ENCODE measurements around the gene ABCG4.
A peak's percentile ranks its signal among the peaks of the same experiment; 100 is the strongest.
"Not testable (repeated sequence)": the region's sequence is repeated elsewhere in the genome, so short reads cannot be mapped to it uniquely, and the experiment has no call there.

Gene ABCG4

GRCh38 chr11:119152604-119153003, 3.8 kb downstream of the ABCG4 start:
- DNase-seq = no peak

DNA sequence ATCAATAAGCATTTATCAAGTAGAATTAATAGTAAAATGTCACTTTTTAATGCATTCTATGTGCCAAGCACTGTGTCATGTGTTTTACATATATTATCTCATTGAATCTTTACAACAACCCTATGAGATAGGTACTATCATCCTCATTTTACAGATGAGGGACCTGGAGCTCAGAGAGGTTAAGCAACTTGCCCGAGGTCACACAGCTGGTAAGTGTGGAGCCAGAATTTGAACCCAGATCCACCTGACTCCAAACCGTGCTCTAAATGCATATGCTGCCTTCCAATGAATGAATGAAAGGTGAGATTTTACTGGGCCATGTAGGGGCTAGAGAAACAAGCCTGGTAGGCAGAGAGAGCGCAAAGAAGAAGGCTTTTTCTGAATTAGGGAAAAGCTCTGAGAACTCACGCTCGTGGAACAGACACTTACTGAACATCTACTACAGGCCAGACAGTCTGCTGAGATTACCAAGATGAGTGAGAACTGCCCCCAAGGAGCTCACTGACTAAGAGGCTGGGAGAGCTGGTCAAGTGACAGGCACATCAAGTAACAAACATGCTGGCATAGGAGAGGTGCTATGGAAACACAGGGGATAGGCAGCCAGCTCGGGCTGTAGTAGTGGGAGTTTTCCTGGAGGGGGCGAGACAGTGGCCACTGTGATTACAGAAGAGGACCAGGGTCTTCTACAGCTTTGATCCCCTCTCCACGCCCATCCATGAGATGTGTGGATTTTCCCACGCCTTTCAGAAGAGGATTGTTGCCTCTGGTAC, 4.4 kb downstream of the ABCG4 start:
- DNase-seq = no peak

DNA sequence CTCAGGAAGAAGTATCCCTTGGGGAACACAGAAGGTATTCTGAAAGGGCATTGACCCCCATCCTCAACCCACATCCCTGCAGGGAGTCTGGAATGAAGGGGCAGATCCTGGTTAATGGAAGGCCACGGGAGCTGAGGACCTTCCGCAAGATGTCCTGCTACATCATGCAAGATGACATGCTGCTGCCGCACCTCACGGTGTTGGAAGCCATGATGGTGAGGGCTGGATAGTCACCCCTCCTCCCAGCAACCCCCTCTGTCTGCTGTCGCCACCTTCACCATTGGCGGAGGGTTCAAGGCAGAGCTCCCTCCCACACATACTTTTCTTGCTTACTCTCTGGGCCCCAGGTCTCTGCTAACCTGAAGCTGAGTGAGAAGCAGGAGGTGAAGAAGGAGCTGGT, 5.3 kb downstream of the ABCG4 start:
- DNase-seq = no peak

DNA sequence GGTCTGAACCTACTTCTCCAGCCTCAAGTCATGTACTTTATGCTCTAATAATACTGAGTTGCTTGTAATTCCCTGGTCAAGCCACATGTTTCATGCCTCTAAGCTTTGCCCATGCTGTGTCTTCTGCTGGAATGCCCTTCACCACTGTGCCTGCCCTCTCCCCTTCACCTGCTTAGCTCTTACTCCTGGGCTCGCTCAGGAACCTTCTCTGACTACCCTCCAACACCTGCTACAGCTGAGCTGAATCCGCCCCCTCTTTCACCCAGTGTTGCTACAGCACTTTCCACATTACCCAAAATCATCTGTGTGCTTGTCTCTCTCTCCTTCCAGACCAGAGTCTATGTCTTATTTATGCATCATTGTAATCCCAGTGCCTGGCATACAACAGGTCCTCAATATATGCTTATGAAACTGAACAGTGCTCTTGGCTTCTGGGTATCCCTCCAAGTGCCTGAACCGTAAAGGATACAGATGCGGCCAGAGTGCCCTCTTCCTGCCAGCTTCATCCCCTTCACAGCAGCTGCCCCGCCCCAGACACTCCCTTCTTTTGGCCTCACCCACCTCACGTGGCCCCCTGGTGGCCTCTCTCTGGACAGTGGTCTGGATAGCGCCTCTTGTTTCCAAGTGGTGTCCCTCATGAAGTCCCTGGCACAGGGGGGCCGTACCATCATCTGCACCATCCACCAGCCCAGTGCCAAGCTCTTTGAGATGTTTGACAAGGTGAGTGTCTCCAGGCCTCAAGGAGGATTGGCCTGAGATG, 7.1 kb downstream of the ABCG4 start:
- peak in 2 of 56 donors; percentile 3 to 20 for DNase-seq

- DNase-seq = no peak
Observed at GRCh38 chr11:119156496-119156895, 7.6 kb downstream of the ABCG4 start.

DNA sequence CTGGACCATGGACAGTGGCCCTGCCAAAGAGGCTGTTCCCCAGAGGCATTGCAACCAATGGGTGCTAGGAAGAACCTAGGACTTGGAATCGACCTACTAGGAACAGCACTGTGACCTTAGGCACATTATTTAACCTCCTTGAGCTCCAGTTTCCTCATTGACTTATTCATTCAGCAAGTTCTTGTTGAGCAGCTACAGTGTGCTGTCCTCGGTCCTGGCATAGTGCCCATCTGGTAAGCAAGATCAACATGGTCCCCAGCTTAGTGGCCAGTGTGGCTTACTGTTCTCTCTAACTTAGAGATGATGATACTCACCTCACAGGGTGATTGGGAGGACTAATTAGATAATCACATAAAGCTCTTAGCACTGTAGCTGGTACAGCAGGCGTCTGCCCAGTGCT, 8.2 kb downstream of the ABCG4 start:
- no peak for DNase-seq

- no peak for DNase-seq
Observed at GRCh38 chr11:119158467-119158866, 9.6 kb downstream of the ABCG4 start.

- no peak for DNase-seq
Observed at GRCh38 chr11:119160151-119160550, 11.3 kb downstream of the ABCG4 start.

- no peak for DNase-seq
Observed at GRCh38 chr11:119161871-119162270, 13.0 kb downstream of the ABCG4 start.

- no peak for DNase-seq
Observed at GRCh38 chr11:119166368-119167076, 17.7 kb downstream of the ABCG4 start.

DNA sequence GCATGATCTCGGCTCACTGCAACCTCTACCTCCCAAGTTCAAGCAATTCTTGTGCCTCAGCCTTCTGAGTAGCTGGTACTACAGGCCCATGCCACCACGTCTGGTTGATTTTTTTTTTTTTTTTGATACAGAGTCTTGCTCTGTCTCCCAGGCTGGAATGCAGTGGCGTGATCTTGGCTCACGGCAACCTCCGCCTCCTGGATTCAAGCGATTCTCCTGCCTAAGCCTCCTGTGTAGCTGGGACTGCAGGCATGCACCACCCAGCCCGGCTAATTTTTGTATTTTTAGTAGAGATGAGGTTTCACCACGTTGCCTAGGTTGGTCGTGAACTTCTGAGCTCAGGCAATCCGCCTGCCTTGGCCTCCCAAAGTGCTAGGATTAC, 18.2 kb downstream of the ABCG4 start:
- DNase-seq = not testable (repeated sequence)

- DNase-seq = peak in 14 of 56 donors; percentile 5 to 63 (median 18)
Observed at GRCh38 chr11:119167933-119168332, 19.1 kb downstream of the ABCG4 start.

- DNase-seq = peak in 54 of 56 donors; percentile 24 to 82 (median 57)
Observed at GRCh38 chr11:119168471-119169281, 19.8 kb downstream of the ABCG4 start, which contains the start of gene NLRX1. TSS of gene NLRX1 (plus strand) at chr11:119168725. CDS start at chr11:119171404, 2,679 bp downstream.

GRCh38 chr11:119169282-119169719, 20.4 kb downstream of the ABCG4 start:
- peak in 3 of 56 donors; percentile 38 to 48 (median 43) for DNase-seq

DNA sequence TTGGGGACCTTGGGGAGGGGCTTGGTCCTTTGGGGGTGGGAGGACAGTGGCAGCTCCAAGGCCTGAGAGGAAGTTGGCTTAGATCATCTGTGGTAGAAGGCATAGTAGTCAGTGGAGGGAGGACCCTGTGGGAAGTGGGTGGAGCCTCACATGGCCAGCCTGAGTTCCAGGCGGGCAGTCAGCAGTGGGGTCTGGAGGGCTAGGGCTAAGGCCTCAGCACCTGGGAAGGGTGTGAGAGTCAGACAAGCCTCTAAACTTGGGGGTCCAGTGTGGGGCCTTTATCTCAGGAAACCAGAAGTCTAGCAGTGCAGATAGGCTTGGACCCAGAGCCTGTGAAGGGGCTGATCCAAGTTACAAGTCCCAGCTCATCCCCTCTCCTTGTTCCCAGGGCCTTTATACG, 23.7 kb downstream of the ABCG4 start:
- DNase-seq = no peak

- DNase-seq = no peak
Observed at GRCh38 chr11:119173453-119173852, 24.6 kb downstream of the ABCG4 start.

GRCh38 chr11:119175493-119176077, 26.7 kb downstream of the ABCG4 start:
- DNase-seq = peak in 1 of 56 donors; percentile 23

DNA sequence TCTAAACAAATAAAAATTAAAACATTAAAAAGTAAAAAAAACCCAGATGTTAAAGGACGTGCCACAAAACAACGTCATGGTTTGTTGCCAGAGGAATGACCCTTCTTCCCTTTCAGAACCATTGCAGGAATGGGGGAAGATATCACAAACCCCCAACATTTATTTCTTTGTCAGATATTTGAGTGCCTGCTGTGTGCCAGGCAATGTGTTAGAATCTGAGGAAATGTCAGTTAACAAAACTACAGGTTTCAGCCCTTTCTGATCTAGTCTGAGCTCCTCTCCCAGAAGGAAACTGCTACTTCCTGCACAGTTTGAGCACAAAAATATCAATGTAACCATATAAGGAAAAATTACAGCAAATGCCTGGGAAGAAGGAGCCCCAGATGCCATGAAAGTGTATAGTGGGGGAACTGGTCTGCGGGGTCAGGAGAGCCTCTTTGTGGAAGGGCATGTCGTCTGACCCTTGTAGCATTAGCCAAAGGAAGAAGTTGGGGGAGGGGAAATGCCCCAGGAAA, 29.4 kb downstream of the ABCG4 start:
- DNase-seq = no peak

DNA sequence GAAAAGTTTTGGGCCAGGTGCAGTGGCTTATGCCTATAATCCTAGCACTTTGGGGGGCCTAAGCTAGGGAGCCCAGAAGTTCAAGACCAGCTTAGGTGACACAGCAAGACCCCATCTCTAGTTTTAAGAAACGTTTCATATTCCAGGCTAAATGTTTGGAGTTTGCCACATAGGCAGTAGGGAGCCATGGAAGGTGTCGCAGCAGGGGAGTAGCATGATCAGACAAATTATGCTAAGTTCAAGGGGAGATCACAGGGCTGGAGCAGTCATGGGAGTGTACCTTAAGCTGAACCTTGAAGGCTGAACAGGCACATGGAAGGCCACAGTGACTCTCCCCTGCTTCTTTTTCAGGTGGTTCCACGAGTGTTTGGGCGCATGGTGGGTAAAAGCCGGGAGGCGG, 30.5 kb downstream of the ABCG4 start:
- no peak for DNase-seq

GRCh38 chr11:119179983-119180382, 31.1 kb downstream of the ABCG4 start:
- no peak for DNase-seq
